Suppressor macrophage (primary cell): ENCODE data around the gene ALG12.
A peak's percentile ranks its signal among the peaks of the same experiment; 100 is the strongest.

Experiments
- DNase-seq, 4 experiments: peaks; one replicate each; pipeline ENCODE4 v3.0.0-alpha.2; 2020 to 2022

Gene ALG12

DNA sequence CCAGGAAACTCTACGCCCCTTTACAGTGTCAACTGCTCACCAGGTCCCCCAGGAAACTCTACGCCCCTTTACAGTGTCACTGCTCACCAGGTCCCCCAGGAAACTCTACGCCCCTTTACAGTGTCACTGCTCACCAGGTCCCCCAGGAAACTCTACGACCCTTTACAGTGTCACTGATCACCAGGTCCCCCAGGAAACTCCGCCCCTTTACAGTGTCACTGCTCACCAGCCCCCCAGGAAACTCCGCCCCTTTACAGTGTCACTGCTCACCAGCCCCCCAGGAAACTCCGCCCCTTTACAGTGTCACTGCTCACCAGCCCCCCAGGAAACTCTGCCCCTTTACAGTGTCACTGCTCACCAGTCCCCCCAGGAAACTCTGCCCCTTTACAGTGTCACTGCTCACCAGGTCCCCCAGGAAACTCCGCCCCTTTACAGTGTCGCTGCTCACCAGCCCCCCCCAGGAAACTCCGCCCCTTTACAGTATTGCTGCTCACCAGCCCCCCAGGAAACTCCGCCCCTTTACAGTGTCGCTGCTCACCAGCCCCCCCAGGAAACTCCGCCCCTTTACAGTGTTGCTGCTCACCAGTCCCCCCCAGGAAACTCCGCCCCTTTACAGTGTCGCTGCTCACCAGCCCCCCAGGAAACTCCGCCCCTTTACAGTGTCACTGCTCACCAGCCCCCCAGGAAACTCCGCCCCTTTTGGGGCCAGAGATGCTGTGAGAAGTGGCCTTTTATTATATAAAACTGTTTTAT, 27.0 kb upstream of the ALG12 start:
- peak in 1 of 4 experiments; percentile 38 for DNase-seq

- no peak for DNase-seq
These were observed 26.2 kb upstream of the ALG12 start for GRCh38 chr22:49944399-49944891.

DNA sequence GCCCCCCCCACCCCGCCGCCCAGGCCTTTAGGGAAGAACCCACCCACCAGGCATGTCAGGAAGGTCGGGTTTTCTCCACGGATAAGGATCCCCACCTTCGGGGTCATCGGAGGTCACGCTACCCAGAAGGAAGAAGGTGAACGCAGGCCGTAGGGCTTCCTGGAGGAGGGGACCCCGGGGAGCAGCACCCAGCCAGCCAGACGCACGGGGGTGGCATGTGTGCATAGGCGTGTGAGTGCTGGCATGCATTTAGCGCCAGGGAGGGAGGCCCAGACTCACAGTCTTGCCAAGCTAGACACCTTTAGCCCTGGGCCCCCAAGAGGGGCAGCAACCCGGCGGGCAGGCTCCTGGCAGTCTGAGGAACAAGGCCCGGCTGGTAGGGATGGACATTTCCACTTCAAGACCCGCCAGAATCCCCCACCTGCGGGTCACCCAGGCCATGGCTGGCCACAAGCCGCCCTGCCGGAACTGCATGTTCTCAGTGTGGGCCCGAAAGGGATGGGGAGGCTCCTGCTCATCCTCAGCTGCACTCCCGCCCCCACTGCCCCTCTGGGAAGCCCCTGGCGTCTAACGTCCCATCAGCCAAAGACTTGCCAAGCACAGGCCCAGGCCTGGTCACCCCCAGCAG, 25.6 kb upstream of the ALG12 start:
- no peak for DNase-seq

DNA sequence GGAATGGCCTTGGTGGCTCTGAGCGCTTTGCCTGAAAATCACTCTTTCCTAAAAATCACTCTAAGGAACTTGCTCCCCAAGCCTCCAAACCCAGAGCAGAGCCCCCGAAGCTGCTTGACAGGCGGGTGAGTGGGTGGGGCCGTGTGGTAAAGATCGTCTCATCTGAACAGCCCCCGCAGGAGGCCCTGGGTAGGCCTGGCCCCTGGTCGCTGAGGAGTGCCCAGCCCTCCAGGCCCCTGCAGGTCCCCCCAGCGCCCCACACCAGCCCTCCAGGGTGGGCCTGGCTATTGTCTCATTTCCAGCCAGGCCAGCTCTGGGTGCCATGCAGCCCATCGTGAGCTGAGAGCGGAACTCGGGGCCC, 25.1 kb upstream of the ALG12 start:
- DNase-seq: no peak

GRCh38 chr22:49942565-49943404, 24.5 kb upstream of the ALG12 start:
- DNase-seq: no peak

DNA sequence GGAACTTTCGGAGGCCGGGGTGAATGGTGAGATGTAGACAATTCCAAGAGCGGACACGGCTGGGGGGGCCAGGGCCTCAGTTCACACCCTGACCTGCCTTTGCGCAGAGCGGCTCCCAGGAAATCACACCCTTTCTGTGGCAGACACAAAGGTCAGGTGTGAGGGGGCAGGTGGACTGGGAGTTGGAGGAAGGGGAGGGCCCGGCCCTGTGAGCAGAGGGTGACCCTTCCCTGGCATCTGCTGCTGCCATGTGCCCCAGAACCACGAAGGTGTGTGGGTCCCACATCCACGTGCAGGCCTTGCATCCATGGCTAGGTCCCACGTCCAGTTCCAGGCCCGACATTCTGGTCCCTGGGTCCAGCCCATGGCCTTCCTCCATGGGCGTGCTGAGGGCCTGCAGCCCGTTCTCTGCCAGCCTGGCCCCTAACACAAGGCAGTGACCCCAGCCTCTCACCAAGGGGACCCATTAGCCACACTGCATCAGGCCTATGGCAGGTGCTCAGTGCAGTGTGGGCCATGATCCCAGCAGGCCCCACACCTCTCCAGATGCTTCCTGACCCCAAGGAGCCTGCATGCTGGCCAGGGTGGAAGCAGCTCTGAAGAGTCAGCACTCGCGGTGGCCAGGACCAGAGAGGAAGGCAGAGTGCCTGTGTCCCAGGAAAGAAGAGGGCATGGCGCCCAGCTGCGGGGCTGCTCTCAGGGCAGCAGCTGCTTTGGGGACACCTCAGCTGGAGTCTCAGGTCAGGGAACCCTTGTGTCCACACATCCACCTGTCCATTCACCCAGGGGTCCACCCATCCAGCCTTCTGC, 23.5 kb upstream of the ALG12 start:
- DNase-seq: no peak

GRCh38 chr22:49938565-49939136, 20.4 kb upstream of the ALG12 start:
- no peak for DNase-seq

GRCh38 chr22:49937758-49938564, 19.7 kb upstream of the ALG12 start:
- no peak for DNase-seq

DNA sequence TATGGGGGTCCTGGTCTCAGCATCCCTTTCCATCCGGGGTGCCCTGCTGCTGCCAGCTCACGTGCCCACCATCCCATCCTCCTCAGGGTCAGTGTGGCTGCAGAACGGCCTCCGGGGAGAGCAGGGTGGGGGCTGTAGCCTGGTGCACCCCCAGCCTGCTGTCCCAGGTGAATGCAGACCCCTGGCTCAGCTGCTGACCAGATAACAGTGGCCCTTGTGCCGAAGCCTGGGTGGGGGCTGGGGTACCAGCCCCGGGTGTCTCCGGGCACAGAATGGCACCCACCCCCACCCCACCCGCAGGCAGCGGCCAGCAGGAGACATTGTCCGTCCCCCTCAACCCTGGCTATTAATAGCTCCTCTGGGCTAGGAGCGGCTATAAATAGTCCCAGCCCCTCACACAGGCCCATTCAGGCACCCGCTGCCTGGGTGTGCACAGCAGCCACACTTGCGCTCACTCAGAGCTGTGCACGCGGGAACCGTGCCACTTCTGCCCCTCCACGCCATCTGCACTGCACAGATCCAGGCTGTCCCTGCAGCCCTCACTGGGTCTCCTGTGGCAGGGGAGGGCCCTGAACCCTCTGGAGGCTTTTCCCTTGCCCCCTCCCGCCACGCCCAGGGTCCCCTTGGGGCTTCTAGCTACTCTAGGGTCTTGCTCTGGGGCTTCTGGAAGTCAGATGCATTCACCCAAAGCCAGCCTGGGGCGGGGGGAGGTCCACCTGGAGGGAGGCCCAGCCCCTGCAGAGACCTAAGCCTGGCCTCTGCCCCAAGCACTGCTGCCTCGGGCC, 18.9 kb upstream of the ALG12 start:
- DNase-seq: no peak

DNA sequence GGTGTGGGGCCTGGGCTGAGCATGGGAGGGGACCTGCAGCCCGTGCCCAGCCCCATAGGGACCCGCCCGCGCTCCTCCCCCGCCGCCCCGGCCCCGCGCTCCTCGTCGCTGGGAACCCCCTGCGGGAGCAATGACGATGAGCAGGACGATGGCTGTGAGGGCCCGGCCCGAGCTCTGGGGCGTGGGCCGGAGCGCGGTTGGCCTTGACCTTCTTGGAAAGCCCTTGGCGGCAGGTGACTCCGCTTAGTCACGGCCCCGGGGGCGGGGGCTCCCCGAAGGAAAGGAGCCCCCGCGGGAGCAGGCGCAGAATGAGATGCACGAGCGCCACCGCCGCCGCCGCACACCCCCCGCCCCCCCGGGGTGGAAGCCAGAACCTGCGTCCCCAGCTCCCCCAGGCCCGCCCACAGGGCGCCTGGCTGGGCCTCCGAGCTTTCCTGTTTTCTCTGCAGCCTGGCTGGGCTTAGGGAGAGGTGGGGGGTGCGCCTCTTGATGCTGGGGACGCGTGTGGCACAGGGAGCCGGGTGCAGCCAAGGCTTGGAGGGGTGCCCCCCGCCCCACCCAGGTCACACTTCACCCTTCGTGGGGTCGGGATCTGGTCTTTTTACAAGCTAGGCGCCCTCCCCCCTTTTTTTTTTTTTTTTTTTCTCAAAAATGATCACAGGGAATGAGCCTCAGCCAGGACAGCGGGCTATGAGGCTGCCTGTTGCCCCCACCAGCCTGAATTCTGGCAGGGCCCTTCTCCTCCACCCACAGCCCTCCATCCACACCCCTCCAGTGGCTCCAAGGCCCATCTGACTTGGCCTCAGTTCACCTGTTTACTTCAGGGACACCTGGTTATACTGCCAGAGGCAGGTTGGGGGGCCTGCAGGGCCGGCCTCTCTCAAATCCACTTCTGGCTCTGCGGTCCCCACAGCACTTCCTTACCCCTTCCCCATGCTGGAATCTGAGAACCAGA, 18.1 kb upstream of the ALG12 start:
- peak; percentile 96 to 97 (median 96) for DNase-seq

- no peak for DNase-seq
These were observed 17.3 kb upstream of the ALG12 start for GRCh38 chr22:49935561-49935960.

GRCh38 chr22:49934891-49935557, 16.8 kb upstream of the ALG12 start:
- DNase-seq: peak; percentile 55 to 88 (median 68)

- peak in 3 of 4 experiments; percentile 48 to 61 (median 51) for DNase-seq
These were observed 16.1 kb upstream of the ALG12 start for GRCh38 chr22:49934160-49934890.

GRCh38 chr22:49933236-49934159, 15.3 kb upstream of the ALG12 start:
- peak in 1 of 4 experiments; percentile 20 for DNase-seq

GRCh38 chr22:49930596-49931412, 12.6 kb upstream of the ALG12 start:
- peak; percentile 87 to 94 (median 92) for DNase-seq
